Urothelium cell line (cell line): Measurements from ENCODE around the gene PRKAG2.

Experiments used
- DNase-seq: peaks from one replicate; pipeline ENCODE4 v3.0.0; 2011; ENCODE audit warnings: low spot score, mixed read lengths
- FAIRE-seq: peaks from 2 replicates; lab custom pipeline; 2011; peaks lifted over from hg19 to GRCh38; lab: Jason Lieb, UNC

PRKAG2 gene

DNA sequence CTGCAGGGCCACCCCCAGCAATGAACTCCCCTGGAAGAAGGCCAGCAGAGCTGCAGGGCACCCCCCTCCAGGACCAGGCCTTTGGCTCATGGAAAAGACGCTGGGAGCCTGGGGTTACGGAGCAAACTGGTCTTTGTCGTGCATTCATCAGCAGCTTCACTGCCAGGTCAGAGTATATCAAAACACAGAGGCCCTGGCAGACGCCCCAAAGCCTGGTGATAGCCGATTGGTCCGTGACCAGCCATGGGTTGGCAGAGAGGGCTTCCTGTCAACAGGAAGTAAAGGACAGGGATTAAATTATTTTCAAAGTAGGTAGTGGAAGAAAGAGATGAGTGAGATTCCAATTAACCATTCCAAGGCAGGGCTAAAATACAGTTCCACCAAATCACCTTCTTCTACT, 9.0 kb downstream of the PRKAG2 start:
- FAIRE-seq (no peak), DNase-seq (no peak)

DNA sequence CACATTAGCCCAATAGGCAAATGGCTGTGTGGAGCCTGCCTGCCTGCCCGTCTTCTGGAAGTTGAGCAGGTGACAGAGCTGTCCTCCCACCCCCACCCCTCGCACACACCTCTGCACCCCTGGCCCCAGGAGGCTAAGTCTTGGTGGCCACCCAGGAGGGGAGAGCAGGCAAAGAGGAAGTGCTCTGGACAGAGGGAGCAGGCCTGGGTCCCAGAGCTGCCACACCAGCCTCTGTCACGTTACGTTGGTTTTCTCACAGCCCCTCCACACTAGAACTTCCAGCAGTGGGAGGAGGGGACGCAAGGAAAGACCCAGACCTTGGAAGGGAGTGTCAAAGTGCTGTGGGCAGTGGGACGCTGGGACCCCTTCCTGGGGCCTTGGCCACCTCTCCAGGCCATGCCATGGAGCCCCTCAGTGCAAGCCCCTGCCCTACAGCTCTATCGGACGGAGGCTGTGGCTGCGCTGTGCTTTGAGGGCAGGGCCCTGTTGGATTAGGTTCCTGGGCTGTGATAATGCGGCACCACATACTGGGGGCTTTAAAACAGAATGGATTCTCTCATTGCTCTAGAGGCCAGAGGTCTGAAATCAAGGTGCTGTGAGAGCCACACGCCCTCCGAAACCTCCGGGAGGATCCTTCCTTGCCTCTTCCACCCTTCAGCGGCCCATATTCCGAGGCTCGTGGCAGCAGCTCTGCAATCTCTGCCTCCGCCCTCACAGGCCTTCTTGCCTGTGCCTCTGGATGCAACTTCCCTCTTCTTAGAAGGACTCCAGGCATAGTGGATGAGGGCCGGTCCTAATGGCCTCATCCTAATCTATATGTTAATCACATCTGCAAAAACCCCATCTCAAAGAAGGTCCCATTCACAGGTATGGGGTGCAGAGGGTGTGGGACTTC, 9.9 kb downstream of the PRKAG2 start:
- FAIRE-seq (no peak), DNase-seq (no peak)

DNA sequence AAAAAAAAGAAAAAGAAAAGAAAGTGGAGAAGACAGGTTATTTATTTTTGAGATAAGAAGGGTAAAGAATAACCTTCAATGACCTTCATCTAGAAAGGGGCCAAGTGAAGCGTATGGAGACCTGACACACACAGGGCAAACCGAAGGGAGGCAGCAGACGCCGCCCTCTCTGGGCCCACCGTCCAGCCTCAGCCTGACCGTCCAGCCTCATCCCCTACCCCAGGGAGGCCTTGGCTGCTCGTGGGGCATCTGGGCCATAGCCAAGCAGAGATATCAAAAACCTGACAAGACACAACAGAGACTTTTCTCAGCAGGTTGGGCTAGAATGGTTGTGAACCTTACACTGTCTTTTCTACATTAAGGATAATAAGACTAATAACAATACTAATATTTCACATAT, 10.9 kb downstream of the PRKAG2 start:
- DNase-seq (no peak), FAIRE-seq (no peak)

GRCh38 chr7:151865070-151865670, 11.7 kb downstream of the PRKAG2 start:
- DNase-seq (no peak), FAIRE-seq (no peak)

DNA sequence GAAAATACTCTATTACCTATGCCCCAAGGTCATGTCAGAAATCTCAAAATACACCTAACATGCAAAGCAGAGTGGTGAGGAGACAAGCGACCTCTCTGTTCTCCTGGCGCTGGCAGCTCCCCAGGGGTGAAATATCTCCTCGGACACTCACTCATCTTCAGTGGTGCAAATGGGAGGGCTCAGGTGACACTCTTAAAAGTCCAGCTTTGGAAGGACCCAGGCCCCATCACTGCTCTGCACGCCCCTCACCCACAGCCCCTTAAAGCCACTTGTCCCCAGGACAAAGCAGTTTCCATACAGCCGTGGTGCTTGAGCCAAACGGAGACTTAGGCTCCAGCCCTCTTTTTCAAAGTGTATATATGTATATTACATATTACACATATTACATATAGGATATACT, 12.4 kb downstream of the PRKAG2 start:
- FAIRE-seq (no peak), DNase-seq (no peak)

GRCh38 chr7:151864081-151864480, 12.8 kb downstream of the PRKAG2 start:
- DNase-seq (no peak), FAIRE-seq (no peak)

GRCh38 chr7:151863386-151864079, 13.4 kb downstream of the PRKAG2 start:
- FAIRE-seq (no peak), DNase-seq (no peak)

GRCh38 chr7:151862606-151863381, 14.1 kb downstream of the PRKAG2 start:
- FAIRE-seq (no peak), DNase-seq (no peak)

- FAIRE-seq: no peak
- no peak for DNase-seq
These were observed 15.0 kb downstream of the PRKAG2 start for GRCh38 chr7:151861881-151862280.

- DNase-seq (no peak), FAIRE-seq (no peak)
These were observed 16.1 kb downstream of the PRKAG2 start for GRCh38 chr7:151860771-151861170.

- FAIRE-seq (no peak), DNase-seq (no peak)
These were observed 16.8 kb downstream of the PRKAG2 start for GRCh38 chr7:151859948-151860685.

GRCh38 chr7:151859111-151859947, 17.6 kb downstream of the PRKAG2 start:
- DNase-seq: no peak
- no peak for FAIRE-seq

GRCh38 chr7:151858456-151858855, 18.5 kb downstream of the PRKAG2 start:
- FAIRE-seq (no peak), DNase-seq (no peak)

- no peak for DNase-seq
- no peak for FAIRE-seq
These were observed 19.0 kb downstream of the PRKAG2 start for GRCh38 chr7:151857866-151858450.

GRCh38 chr7:151857412-151857811, 19.5 kb downstream of the PRKAG2 start:
- FAIRE-seq (no peak), DNase-seq (no peak)

DNA sequence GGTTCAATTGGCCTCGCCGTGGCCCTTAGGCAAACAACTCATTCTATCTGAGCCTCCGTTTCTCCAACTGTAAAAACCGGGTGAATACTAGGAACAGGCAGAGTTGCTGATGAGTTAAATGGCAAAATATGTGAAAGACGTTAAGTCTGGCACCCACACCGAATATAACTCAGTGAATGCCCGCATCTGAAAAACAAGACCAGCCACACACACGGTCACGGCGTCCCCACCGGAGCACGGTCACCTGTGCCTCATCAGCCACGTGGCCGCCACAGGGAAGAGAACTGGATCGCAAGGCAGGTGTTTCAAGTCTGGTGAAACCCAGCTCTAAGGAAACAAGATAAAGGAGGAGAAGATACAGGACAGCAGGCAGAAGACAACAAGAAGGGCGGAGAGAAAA, 20.4 kb downstream of the PRKAG2 start:
- FAIRE-seq: no peak

DNA sequence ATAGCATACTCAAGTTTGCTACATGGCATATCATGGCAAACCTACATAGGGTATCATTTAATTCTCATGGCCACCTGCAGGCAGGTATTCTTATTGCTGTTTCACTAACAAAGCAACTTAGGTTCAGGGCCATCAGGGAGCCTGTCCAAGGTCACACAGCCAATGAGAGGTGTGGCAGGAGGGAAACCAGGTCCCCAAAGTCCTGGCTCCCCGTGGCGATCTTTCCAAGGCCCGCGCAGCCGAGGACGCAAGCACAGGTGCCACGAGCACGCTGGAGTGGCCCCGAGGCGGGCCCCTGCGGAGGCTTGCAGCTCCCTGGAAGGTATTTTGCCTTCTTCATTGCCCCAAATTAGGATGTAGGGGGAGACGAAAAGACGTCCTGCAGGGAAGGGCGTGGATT, 20.8 kb downstream of the PRKAG2 start:
- DNase-seq (no peak), FAIRE-seq (no peak)

More for the DNA sequence above, 20.4 kb downstream of the PRKAG2 start:
- no peak for DNase-seq

GRCh38 chr7:151854720-151855071, 22.2 kb downstream of the PRKAG2 start:
- DNase-seq (no peak), FAIRE-seq (no peak)
